ENCODE results near the gene ZNF354B. TPM values are rescaled to one million over a fixed set of nuclear protein-coding genes. Genes with fewer than 3 reads are reported as not detected.
"Not testable (repeated sequence)": the region's sequence is repeated elsewhere in the genome, so short reads cannot be mapped to it uniquely, and the experiment has no call there.

Gene ZNF354B
- polyA plus RNA-seq, 1 donor from 2014 or later, result 35.1 TPM

DNA sequence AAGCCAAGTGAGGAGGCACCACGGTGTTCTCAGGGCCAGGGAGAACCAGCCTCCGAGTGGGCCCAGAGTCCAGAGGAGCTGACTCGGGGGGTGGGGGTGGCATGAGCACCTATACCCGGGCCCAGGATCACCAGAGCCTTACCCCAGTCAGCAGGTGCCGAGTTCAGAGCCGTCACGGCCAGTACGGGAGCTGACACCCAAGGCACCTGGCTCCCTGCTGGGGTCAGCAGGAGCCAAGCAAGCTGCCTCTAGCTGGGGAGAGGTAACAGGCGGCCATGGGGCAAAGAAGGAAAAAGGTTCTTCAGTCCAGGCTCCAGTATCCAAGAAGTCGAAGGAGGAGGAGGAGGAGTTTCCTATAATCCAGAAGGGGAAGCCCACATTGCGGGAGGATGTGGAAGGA is 19.4 kb upstream of the ZNF354B start:
- not testable (repeated sequence) for H3K27ac ChIP-seq (ENCODE audit: low read length); H3K4me3 ChIP-seq (ENCODE audit: low read length); H3K4me2 ChIP-seq (ENCODE audit: low read length); H3F3A ChIP-seq (ENCODE audit: insufficient read depth, low read length, poor library complexity, severe bottlenecking); H2AFZ ChIP-seq (ENCODE audit: low read depth, low read length); H3K9me2 ChIP-seq (ENCODE audit: insufficient read depth, low read length); H3K79me2 ChIP-seq (replicated peaks; ENCODE audit: insufficient read depth, low read length); H3K9ac ChIP-seq (ENCODE audit: low read length); H3K27me3 ChIP-seq (ENCODE audit: insufficient read depth, low read depth, low read length); H4K20me1 ChIP-seq (ENCODE audit: insufficient read depth); H3K36me3 ChIP-seq (ENCODE audit: insufficient read depth, low read length); H3K9me3 ChIP-seq (ENCODE audit: low read length)

DNA sequence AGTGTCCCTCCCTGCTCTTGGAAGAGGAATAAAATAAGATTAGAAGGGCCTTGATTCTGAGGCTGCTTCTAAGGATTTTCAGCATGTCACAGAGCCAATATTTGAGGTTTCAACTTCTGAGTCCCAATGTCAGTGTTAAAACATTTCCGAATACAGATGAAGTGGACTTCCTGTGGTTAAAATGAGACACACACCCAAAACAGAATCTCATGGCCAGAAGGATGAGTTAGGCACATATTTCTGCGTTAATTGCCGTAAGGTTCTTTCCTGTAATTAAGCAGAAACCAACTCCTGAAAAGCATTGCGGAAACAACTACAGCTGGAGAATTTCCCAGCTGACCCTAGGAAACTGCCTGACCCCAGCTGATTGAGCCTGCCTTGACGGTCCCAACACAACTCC is 10.4 kb upstream of the ZNF354B start:
- Histone ChIP-seq H3K79me2 (replicated peaks; ENCODE audit: insufficient read depth, low read length) (no peaks in the 10 kb centered on the region), H3K9me2 (ENCODE audit: insufficient read depth, low read length) (no peaks in the 10 kb centered on the region), H3K36me3 (ENCODE audit: insufficient read depth, low read length) (no peaks in the 10 kb centered on the region), H3K27ac (ENCODE audit: low read length) (no peak overlapping the region), H3K9ac (ENCODE audit: low read length) (no peak overlapping the region), H2AFZ (ENCODE audit: low read depth, low read length) (no peak overlapping the region), H3K4me2 (ENCODE audit: low read length) (no peak overlapping the region), H4K20me1 (ENCODE audit: insufficient read depth) (no peaks in the 10 kb centered on the region), H3K9me3 (ENCODE audit: low read length) (no peaks in the 10 kb centered on the region), H3K27me3 (ENCODE audit: insufficient read depth, low read depth, low read length) (no peaks in the 10 kb centered on the region), H3F3A (ENCODE audit: insufficient read depth, low read length, poor library complexity, severe bottlenecking) (no peaks in the 10 kb centered on the region), H3K4me3 (ENCODE audit: low read length) (no peak overlapping the region)
- TF ChIP-seq EP300 (conservative IDR thresholded peaks at IDR 0.05; ENCODE audit: poor library complexity, severe bottlenecking) (no peak), SMC3 (conservative IDR thresholded peaks at IDR 0.05; ENCODE audit: poor library complexity) (no peak), POLR2AphosphoS5 (IDR thresholded peaks at IDR 0.05) (no peak), TAF1 (IDR thresholded peaks at IDR 0.05; ENCODE audit: low read depth) (no peak), RAD21 (conservative IDR thresholded peaks at IDR 0.05) (no peak), EZH2 (IDR thresholded peaks at IDR 0.05; ENCODE audit: borderline replicate concordance, insufficient read depth, low read length, poor library complexity, severe bottlenecking) (no peak), MXI1 (conservative IDR thresholded peaks at IDR 0.05; ENCODE audit: poor library complexity, severe bottlenecking) (no peak)
- TF ChIP-seq, protein P1, sequence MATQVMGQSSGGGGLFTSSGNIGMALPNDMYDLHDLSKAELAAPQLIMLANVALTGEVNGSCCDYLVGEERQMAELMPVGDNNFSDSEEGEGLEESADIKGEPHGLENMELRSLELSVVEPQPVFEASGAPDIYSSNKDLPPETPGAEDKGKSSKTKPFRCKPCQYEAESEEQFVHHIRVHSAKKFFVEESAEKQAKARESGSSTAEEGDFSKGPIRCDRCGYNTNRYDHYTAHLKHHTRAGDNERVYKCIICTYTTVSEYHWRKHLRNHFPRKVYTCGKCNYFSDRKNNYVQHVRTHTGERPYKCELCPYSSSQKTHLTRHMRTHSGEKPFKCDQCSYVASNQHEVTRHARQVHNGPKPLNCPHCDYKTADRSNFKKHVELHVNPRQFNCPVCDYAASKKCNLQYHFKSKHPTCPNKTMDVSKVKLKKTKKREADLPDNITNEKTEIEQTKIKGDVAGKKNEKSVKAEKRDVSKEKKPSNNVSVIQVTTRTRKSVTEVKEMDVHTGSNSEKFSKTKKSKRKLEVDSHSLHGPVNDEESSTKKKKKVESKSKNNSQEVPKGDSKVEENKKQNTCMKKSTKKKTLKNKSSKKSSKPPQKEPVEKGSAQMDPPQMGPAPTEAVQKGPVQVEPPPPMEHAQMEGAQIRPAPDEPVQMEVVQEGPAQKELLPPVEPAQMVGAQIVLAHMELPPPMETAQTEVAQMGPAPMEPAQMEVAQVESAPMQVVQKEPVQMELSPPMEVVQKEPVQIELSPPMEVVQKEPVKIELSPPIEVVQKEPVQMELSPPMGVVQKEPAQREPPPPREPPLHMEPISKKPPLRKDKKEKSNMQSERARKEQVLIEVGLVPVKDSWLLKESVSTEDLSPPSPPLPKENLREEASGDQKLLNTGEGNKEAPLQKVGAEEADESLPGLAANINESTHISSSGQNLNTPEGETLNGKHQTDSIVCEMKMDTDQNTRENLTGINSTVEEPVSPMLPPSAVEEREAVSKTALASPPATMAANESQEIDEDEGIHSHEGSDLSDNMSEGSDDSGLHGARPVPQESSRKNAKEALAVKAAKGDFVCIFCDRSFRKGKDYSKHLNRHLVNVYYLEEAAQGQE (IDR thresholded peaks at IDR 0.05; ENCODE audit: borderline replicate concordance), result no peak
- TF ChIP-seq, protein P2, sequence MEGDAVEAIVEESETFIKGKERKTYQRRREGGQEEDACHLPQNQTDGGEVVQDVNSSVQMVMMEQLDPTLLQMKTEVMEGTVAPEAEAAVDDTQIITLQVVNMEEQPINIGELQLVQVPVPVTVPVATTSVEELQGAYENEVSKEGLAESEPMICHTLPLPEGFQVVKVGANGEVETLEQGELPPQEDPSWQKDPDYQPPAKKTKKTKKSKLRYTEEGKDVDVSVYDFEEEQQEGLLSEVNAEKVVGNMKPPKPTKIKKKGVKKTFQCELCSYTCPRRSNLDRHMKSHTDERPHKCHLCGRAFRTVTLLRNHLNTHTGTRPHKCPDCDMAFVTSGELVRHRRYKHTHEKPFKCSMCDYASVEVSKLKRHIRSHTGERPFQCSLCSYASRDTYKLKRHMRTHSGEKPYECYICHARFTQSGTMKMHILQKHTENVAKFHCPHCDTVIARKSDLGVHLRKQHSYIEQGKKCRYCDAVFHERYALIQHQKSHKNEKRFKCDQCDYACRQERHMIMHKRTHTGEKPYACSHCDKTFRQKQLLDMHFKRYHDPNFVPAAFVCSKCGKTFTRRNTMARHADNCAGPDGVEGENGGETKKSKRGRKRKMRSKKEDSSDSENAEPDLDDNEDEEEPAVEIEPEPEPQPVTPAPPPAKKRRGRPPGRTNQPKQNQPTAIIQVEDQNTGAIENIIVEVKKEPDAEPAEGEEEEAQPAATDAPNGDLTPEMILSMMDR (IDR thresholded peaks at IDR 0.05; ENCODE audit: poor library complexity, severe bottlenecking), result no peak

- Histone ChIP-seq H3K9ac (ENCODE audit: low read length) (no peak overlapping the region), H3K36me3 (ENCODE audit: insufficient read depth, low read length) (no peaks in the 10 kb centered on the region), H3K9me3 (ENCODE audit: low read length) (no peaks in the 10 kb centered on the region), H3K79me2 (replicated peaks; ENCODE audit: insufficient read depth, low read length) (no peaks in the 10 kb centered on the region), H3K27me3 (ENCODE audit: insufficient read depth, low read depth, low read length) (no peaks in the 10 kb centered on the region), H4K20me1 (ENCODE audit: insufficient read depth) (no peaks in the 10 kb centered on the region), H2AFZ (ENCODE audit: low read depth, low read length) (no peak overlapping the region), H3K4me3 (ENCODE audit: low read length) (no peak overlapping the region), H3K4me2 (ENCODE audit: low read length) (no peak overlapping the region), H3K27ac (ENCODE audit: low read length) (no peak overlapping the region), H3K9me2 (ENCODE audit: insufficient read depth, low read length) (no peaks in the 10 kb centered on the region), H3F3A (ENCODE audit: insufficient read depth, low read length, poor library complexity, severe bottlenecking) (no peaks in the 10 kb centered on the region)
- TF ChIP-seq MXI1 (conservative IDR thresholded peaks at IDR 0.05; ENCODE audit: poor library complexity, severe bottlenecking) (no peak), TAF1 (IDR thresholded peaks at IDR 0.05; ENCODE audit: low read depth) (no peak), EP300 (conservative IDR thresholded peaks at IDR 0.05; ENCODE audit: poor library complexity, severe bottlenecking) (no peak), SMC3 (conservative IDR thresholded peaks at IDR 0.05; ENCODE audit: poor library complexity) (no peak), EZH2 (IDR thresholded peaks at IDR 0.05; ENCODE audit: borderline replicate concordance, insufficient read depth, low read length, poor library complexity, severe bottlenecking) (no peak), POLR2AphosphoS5 (IDR thresholded peaks at IDR 0.05) (no peak), RAD21 (conservative IDR thresholded peaks at IDR 0.05) (no peak)
- TF ChIP-seq, protein P1 (IDR thresholded peaks at IDR 0.05; ENCODE audit: borderline replicate concordance), result no peak
- TF ChIP-seq, protein P2 (IDR thresholded peaks at IDR 0.05; ENCODE audit: poor library complexity, severe bottlenecking), result no peak
Observed at GRCh38 chr5:178851951-178852350, 7.8 kb upstream of the ZNF354B start.

Measured in neural cell (in vitro differentiated cells).